Measurements from ENCODE around the gene CFAP46. TPM values are rescaled to one million over a fixed set of nuclear protein-coding genes. Genes with fewer than 3 reads are reported as not detected.

The CFAP46 gene
- total and polyA plus RNA-seq, 2 of the 8 experiments (the other 6 are each of a cell fraction or from before 2014, with no cell fraction given), result 2.6 to 4.8 TPM

DNA sequence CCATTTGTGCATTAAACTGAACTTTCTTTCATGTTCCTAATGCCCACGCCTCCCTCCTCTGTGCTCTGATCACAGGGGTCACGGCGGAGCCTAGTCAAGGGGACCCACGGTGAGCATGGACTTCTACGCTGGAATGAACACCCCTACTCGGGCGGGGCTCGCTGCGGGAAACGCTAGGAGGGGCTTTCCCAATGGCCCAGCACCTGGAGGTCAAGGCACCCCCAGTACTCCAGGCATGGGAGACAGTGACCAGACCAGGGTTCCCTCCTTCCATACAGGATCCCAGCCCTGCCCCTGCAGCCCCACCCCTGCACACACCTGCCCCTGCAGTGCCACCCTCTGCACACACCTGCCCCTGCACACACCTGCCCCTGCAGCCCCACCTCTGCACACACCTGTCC, 129.4 kb downstream of the CFAP46 start:
- DNase-seq (ENCODE audit: low read depth in 1 of 2, low spot score in 2 of 2) (no peak), FAIRE-seq (no peak)
- Histone ChIP-seq H2BK120ac (replicated peaks; ENCODE audit: low read depth, low read length) (no peak overlapping the region), H2BK12ac (ENCODE audit: low read depth, low read length) (no peak overlapping the region), H3K79me2 (ENCODE audit: control insufficient read depth in 1 of 2, insufficient read depth in 2 of 2, low read length in 2 of 2) (no peaks in the 10 kb centered on the region), H3K18ac (ENCODE audit: extremely low read depth, low read length) (no peak overlapping the region), H4K20me1 (replicated peaks in 1 of 2; ENCODE audit: control insufficient read depth in 1 of 2, insufficient read depth in 2 of 2, low read length in 2 of 2) (no peaks in the 10 kb centered on the region), H3K56ac (replicated peaks; ENCODE audit: insufficient read length, low read depth, low read length) (no peak overlapping the region), H2BK5ac (ENCODE audit: low read depth, low read length) (no peak overlapping the region), H4K5ac (ENCODE audit: insufficient read length, low read depth, low read length) (no peak overlapping the region), H3K4me1 (replicated peaks in 1 of 4; ENCODE audit: control insufficient read depth in 3 of 4, insufficient read depth in 4 of 4, low read length in 3 of 4) (peaks cover 0 to 3% (median 0%) of the 10 kb centered on the region in 4 experiments; a peak in 2 of 7 replicates), H4K8ac (ENCODE audit: extremely low read depth, insufficient read depth, low read length) (no peak overlapping the region), H3K4me2 (ENCODE audit: insufficient read depth in 1 of 2, low read depth in 2 of 2, low read length in 2 of 2) (no peak overlapping the region), H3K27me3 (replicated peaks in 1 of 4; ENCODE audit: control insufficient read depth in 3 of 4, extremely low read depth in 1 of 4, insufficient read depth in 3 of 4, low read length in 3 of 4) (no peaks in the 10 kb centered on the region), H2AFZ (ENCODE audit: low read length) (no peak overlapping the region), H3K23ac (ENCODE audit: insufficient read length) (no peak overlapping the region), H3K9ac (replicated peaks in 1 of 4; ENCODE audit: extremely low read depth in 1 of 4, low read depth in 3 of 4, low read length in 3 of 4) (no peak overlapping the region), H3K23me2 (ENCODE audit: low read depth, low read length) (no peaks in the 10 kb centered on the region), H2BK15ac (ENCODE audit: low read length) (no peak overlapping the region), H3K36me3 (ENCODE audit: control insufficient read depth in 2 of 4, insufficient read depth in 4 of 4, low read length in 3 of 4) (no peaks in the 10 kb centered on the region), H2AK5ac (ENCODE audit: low read depth, low read length) (no peak overlapping the region), H4K91ac (replicated peaks; ENCODE audit: insufficient read length, low read length) (no peak overlapping the region), H3K27ac (ENCODE audit: low read depth, low read length) (no peak overlapping the region), H3K4ac (replicated peaks; ENCODE audit: insufficient read length, low read depth, low read length) (no peak overlapping the region), H3K14ac (ENCODE audit: insufficient read length) (no peak overlapping the region), H3K79me1 (ENCODE audit: low read depth, low read length) (no peaks in the 10 kb centered on the region), H3K4me3 (ENCODE audit: extremely low read depth in 1 of 4, insufficient read depth in 2 of 4, low read depth in 3 of 4, low read length in 4 of 4) (no peak overlapping the region), H2BK20ac (ENCODE audit: low read length) (no peak overlapping the region), H3K9me3 (ENCODE audit: insufficient read depth in 2 of 2, low read depth in 1 of 2, low read length in 1 of 2) (no peaks in the 10 kb centered on the region; a peak in 1 of 4 replicates)
- ChIA-PET CTCF (ENCODE audit: partially characterized antibody) (no interaction called here), POLR2A (ENCODE audit: partially characterized antibody) (no interaction called here)
- 95% methylated on average over 10 of the region's 10 CpGs; no CpG with 5 or more reads in 1 of the 2 experiments for WGBS, 2 experiments (ENCODE audit: extremely low coverage in 1 of 2, insufficient coverage in 1 of 2, insufficient read length in 1 of 2, insufficient replicate concordance in 2 of 2, low coverage in 1 of 2, low lambda C conversion rate in 2 of 2, missing lambda C conversion rate in 1 of 2)
- no peak for TF ChIP-seq TCF12 (IDR thresholded peaks at IDR 0.05; ENCODE audit: low read depth, low read length)
- no peak for TF ChIP-seq SP4 (IDR thresholded peaks at IDR 0.05; ENCODE audit: low read length)
- no peak for TF ChIP-seq SIX5 (IDR thresholded peaks at IDR 0.05; ENCODE audit: low read depth, low read length)
- no peak for TF ChIP-seq SAP30 (IDR thresholded peaks at IDR 0.05; ENCODE audit: insufficient read depth, insufficient replicate concordance, low read length)
- no peak for TF ChIP-seq EZH2 (IDR thresholded peaks at IDR 0.05; ENCODE audit: low read depth, low read length, severe bottlenecking)
- TF ChIP-seq SP2 (IDR thresholded peaks at IDR 0.05; ENCODE audit: low read length), result no peak
- no peak for TF ChIP-seq BACH1 (IDR thresholded peaks at IDR 0.05; ENCODE audit: low read length)
- TF ChIP-seq JUND (IDR thresholded peaks at IDR 0.05; ENCODE audit: low read length), result no peak
- TF ChIP-seq FOSL1 (IDR thresholded peaks at IDR 0.05; ENCODE audit: insufficient read depth, low read depth, low read length), result no peak
- TF ChIP-seq RFX5 (IDR thresholded peaks at IDR 0.05; ENCODE audit: borderline replicate concordance, low read depth, low read length), result no peak
- no peak for TF ChIP-seq NANOG (IDR thresholded peaks at IDR 0.05; ENCODE audit: insufficient read depth, low read depth, low read length, poor library complexity, severe bottlenecking)
- TF ChIP-seq RNF2 (IDR thresholded peaks at IDR 0.05; ENCODE audit: borderline replicate concordance, low read depth, low read length, missing control alignments, poor library complexity, severe bottlenecking), result no peak
- TF ChIP-seq SRF (IDR thresholded peaks at IDR 0.05; ENCODE audit: low read depth, low read length), result no peak
- no peak for TF ChIP-seq TBP (IDR thresholded peaks at IDR 0.05; ENCODE audit: low read depth, low read length)
- no peak for TF ChIP-seq SP1 (IDR thresholded peaks at IDR 0.05; ENCODE audit: low read depth, low read length)
- no peak for TF ChIP-seq POLR2AphosphoS5 (IDR thresholded peaks at IDR 0.05; ENCODE audit: low read depth, low read length)
